Immature natural killer cell (primary cell): ENCODE results near the gene EXD1. TPM values are rescaled to one million over a fixed set of nuclear protein-coding genes. Genes with fewer than 3 reads are reported as not detected.
A peak's percentile ranks its signal among the peaks of the same experiment; 100 is the strongest.
"Not testable (repeated sequence)": the region's sequence is repeated elsewhere in the genome, so short reads cannot be mapped to it uniquely, and the experiment has no call there.

Source experiments
- DNase-seq, 3 donors: peaks; one replicate each; pipeline ENCODE4 v3.0.0; 2022; ENCODE audit warnings: mixed read lengths in 1 of 3
- H3K27ac Mint-ChIP-seq, 6 donors: one replicate each; pipeline ENCODE4 v1.8.0; 2020; ENCODE audit warnings: mixed read lengths in 6 of 6, mild to moderate bottlenecking in 5 of 6, inconsistent platforms in 4 of 6, moderate library complexity in 3 of 6
- H3K27me3 Mint-ChIP-seq, 3 donors: one replicate each; pipeline ENCODE4 v1.8.0; 2020 to 2021; ENCODE audit warnings: low read depth in 3 of 3, mild to moderate bottlenecking in 3 of 3, mixed read lengths in 3 of 3, moderate library complexity in 3 of 3, inconsistent platforms in 1 of 3
- H3K36me3 Mint-ChIP-seq, 3 donors: one replicate each; pipeline ENCODE4 v1.8.0; 2020; ENCODE audit warnings: mixed read lengths in 3 of 3, inconsistent platforms in 2 of 3, mild to moderate bottlenecking in 2 of 3
- H3K4me1 Mint-ChIP-seq, 2 donors: one replicate each; pipeline ENCODE4 v1.8.0; 2020; ENCODE audit warnings: inconsistent platforms in 2 of 2, mild to moderate bottlenecking in 2 of 2, mixed read lengths in 2 of 2, moderate library complexity in 1 of 2
- H3K4me3 Mint-ChIP-seq, 5 donors: one replicate each; pipeline ENCODE4 v1.8.0; 2020; ENCODE audit warnings: mild to moderate bottlenecking in 5 of 5, mixed read lengths in 5 of 5, inconsistent platforms in 3 of 5, moderate library complexity in 3 of 5
- H3K9me3 Mint-ChIP-seq, 6 donors: one replicate each; pipeline ENCODE4 v1.8.0; 2020; ENCODE audit warnings: mild to moderate bottlenecking in 6 of 6, mixed read lengths in 6 of 6, inconsistent platforms in 4 of 6, moderate library complexity in 3 of 6
- polyA plus RNA-seq, 3 donors: library from polyadenylated mRNA; unstranded; fragments of 300-500 nt; fragmentation: Illumina TruSeq; gene quantifications; one replicate each; pipeline ENCODE4 v1.2.3, GENCODE V29; 2021

The EXD1 gene
- polyA plus RNA-seq, 3 donors from 2014 or later, result not detected

DNA sequence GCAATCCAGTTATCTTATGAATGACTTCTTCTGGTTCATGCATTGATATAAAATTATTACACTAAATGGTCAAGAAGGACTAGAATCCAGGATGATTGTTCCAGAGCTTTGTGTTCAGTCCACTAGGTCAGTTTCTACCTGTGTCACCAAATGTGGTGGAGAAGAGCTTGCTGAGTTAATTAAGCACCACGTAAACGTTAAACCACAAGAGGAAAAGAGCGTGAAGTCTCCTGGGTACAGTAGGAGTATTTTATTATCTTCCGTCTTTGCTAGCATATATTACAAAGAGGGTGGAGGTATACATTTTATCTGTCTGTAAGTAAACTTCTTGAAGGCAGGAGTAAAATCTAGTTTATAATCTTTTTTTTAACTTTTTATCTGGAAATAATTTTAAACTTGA is 24.0 kb upstream of the EXD1 start:
- Mint-ChIP-seq H3K36me3 (peaks cover 8 to 37% (median 11%) of the 10 kb centered on the region in 3 donors), H3K4me1 (no peaks in the 10 kb centered on the region), H3K9me3 (no peaks in the 10 kb centered on the region), H3K4me3 (no peak overlapping the region), H3K27me3 (peaks cover 0 to 2% (median 0%) of the 10 kb centered on the region in 3 donors), H3K27ac (no peak overlapping the region)
- no peak for DNase-seq

DNA sequence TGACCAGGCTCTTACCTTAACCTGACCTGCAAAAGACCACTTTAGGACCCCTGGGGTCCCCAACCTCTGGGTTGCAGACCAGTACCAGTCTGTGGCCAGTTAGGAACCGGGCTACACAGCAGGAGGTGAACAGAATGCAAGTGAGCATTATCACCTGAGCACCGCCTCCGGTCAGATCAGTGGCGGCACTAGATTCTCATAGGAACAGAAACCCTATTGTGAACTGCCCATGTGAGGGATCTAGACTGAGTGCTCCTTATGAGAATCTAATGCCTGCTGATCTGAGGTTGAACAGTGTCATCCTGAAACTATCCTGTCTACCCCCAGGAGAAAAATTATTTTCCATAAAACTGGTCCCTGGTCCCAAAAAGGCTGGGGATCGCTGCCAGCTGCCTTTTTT is 20.9 kb upstream of the EXD1 start:
- no peak for DNase-seq
- no peak overlapping the region for H3K27ac Mint-ChIP-seq
- H3K4me3 Mint-ChIP-seq, result no peak overlapping the region
- H3K4me1 Mint-ChIP-seq, result no peaks in the 10 kb centered on the region
- H3K27me3 Mint-ChIP-seq, result peaks cover 0 to 2% (median 0%) of the 10 kb centered on the region in 3 donors
- no peaks in the 10 kb centered on the region for H3K9me3 Mint-ChIP-seq
- peaks cover 8 to 17% (median 10%) of the 10 kb centered on the region in 3 donors for H3K36me3 Mint-ChIP-seq

DNA sequence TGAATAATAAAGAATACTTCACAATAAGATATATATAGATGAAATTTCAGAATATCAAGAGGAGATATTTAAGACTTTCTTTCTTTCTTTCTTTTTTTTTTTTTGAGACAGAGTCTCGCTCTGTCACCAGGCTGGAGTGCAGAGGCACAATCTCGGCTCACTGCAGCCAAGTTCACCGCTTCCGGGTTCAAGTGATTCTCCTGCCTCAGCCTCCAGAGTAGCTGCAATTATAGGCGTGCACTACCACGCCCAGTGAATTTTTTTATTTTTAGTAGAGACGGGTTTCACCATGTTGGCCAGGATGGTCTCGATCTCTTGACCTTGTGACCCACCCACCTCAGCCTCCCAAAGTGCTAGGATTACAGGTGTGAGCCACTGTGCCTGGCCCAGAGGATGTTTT is 20.2 kb upstream of the EXD1 start:
- H3K9me3 Mint-ChIP-seq, DNase-seq, H3K27me3 Mint-ChIP-seq, H3K4me3 Mint-ChIP-seq, H3K4me1 Mint-ChIP-seq, H3K27ac Mint-ChIP-seq: not testable (repeated sequence)
- peaks cover 6 to 21% (median 10%) of the 10 kb centered on the region in 3 donors for H3K36me3 Mint-ChIP-seq

DNA sequence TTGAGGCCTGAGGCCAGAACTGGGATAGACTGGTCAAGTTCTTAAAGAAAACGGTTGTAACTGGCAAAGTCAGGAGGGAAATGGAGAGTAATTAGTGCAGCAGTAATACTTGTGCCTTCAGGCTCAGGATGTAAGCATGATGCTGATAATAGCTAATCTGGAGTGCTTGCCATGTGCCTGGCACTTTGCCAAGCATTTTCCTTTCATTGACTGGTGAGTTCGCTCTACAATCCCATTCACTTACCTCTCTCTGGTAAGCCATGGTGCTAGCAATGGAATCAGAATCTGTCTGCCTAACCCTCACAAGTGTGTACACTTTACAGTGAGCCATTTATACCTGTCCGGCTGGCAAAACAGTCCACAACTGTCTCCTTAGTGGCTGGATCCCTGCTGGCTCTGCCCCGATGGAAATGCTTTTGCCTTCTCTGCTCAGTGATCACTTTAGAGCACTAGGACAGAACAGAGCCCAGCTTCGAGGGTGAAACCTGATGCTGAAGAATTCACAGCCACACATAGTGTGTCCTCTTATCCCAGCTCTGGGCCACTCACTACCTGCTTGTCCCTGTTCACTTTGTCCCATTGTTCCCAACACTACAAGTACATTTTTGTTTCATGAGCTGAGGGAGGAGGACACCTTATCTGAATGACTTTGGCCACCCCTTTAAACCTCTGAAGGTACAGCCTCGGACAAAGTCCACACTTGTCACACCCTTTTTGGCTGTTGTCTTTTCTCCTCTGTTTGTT is 10.8 kb upstream of the EXD1 start:
- peaks cover 4 to 14% (median 4%) of the 10 kb centered on the region in 3 donors for H3K36me3 Mint-ChIP-seq
- H3K27ac Mint-ChIP-seq, result no peak overlapping the region
- peaks cover 0 to 2% of the 10 kb centered on the region in 2 donors for H3K4me1 Mint-ChIP-seq
- H3K27me3 Mint-ChIP-seq, result peaks cover 0 to 2% (median under 1%) of the 10 kb centered on the region in 3 donors
- no peak for DNase-seq
- H3K4me3 Mint-ChIP-seq, result no peak overlapping the region
- H3K9me3 Mint-ChIP-seq, result no peaks in the 10 kb centered on the region

DNA sequence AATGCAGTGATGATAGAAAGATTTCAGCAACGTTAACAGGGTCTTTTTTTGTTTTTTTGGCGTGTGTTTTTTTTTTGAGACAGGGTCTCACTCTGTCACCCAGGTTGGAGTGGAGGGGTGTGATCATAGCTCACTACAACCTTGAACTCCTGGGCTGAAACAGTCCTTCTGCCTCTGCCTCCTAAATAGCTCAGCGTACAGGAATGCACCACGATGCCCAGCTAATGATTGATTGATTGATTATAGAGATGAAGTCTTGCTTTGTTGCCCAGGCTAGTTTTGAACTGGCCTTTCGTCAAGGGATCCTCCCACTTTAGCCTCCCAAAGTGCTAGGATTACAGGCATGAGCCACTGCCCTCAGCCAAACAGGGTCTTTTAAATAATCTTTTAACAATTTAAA is 7.5 kb upstream of the EXD1 start:
- H3K36me3 Mint-ChIP-seq, result peaks cover 0 to 7% (median 4%) of the 10 kb centered on the region in 3 donors
- no peak overlapping the region for H3K27ac Mint-ChIP-seq
- no peak for DNase-seq
- peaks cover 0 to 1% (median 0%) of the 10 kb centered on the region in 3 donors for H3K27me3 Mint-ChIP-seq
- no peak overlapping the region for H3K4me3 Mint-ChIP-seq
- H3K9me3 Mint-ChIP-seq, result no peaks in the 10 kb centered on the region
- H3K4me1 Mint-ChIP-seq, result peaks cover 1 to 4% of the 10 kb centered on the region in 2 donors

DNA sequence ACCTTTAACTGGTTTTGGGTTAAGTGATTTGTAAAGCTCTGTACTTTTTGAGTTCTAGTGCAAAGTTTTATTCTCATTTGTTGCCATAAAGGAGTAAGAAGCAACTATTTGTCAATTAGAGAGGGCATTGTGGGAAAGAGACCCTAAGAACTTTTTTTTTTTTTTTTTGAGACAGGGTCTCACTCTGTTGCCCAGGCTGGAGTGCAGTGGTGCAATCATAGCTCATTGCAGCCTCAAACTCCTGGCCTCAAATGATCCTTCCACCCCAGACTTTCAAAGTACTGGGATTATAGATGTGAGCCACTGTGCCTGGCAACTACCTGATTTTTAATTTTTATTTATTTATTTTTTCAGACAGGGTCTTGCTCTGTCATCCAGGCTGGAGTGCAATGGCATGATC is 5.4 kb upstream of the EXD1 start:
- Mint-ChIP-seq H3K4me1 (peaks cover 21 to 23% of the 10 kb centered on the region in 2 donors), H3K4me3 (no peak overlapping the region), H3K27me3 (peaks cover 3 to 10% (median 8%) of the 10 kb centered on the region in 3 donors), H3K27ac (no peak overlapping the region), H3K9me3 (no peaks in the 10 kb centered on the region), H3K36me3 (peaks cover 0 to 2% (median 0%) of the 10 kb centered on the region in 3 donors)
- no peak for DNase-seq

DNA sequence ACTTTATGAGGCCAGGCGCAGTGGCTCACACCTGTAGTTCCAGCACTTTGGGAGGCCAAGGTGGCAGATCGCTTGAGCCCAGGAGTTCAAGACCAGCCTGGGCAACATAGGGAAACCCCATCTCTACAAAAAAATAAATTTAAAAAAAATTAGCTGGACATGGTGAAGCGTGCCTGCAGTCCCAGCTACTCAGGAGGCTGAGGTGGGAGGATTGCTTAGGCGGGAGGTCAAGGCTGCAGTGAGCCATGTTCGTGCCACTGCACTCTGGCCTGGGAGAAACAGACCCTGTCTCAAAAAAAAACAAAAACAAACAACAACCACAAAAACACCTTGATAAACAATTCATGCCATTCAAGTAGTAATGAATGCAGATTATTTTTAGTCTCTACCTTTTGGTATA is 4.7 kb upstream of the EXD1 start:
- not testable (repeated sequence) for H3K27ac Mint-ChIP-seq, H3K36me3 Mint-ChIP-seq, DNase-seq, H3K9me3 Mint-ChIP-seq, H3K4me3 Mint-ChIP-seq
- Mint-ChIP-seq H3K4me1 (peaks cover 28 to 29% of the 10 kb centered on the region in 2 donors), H3K27me3 (peaks cover 6 to 13% (median 10%) of the 10 kb centered on the region in 3 donors)

DNA sequence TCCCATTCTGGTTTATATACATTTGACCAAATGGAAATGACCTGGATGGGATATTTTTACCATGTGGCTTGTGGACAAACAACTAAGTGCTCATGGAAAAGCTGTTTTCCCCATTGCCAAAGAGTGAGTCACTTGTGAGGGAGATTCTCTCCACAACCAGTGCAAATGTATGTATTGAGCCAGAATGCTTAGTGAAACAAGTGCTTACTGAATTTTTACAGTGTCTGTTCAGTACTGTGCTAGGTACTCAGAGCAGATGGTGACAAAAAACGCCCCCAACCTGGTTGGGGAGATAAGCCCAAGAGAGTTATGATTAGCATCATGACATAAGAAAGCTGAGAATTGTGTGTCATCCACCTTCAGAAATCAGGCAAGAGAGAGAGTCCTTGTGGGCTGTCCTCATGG is 2.8 kb upstream of the EXD1 start:
- peaks cover 0 to 2% (median 0%) of the 10 kb centered on the region in 3 donors for H3K36me3 Mint-ChIP-seq
- H3K9me3 Mint-ChIP-seq, result no peaks in the 10 kb centered on the region
- H3K4me1 Mint-ChIP-seq, result peaks cover 29 to 30% of the 10 kb centered on the region in 2 donors
- no peak overlapping the region for H3K4me3 Mint-ChIP-seq
- no peak for DNase-seq
- peak overlapping the region in 1 of 6 donors; percentile 88 for H3K27ac Mint-ChIP-seq
- H3K27me3 Mint-ChIP-seq, result peaks cover 6 to 13% (median 10%) of the 10 kb centered on the region in 3 donors

DNA sequence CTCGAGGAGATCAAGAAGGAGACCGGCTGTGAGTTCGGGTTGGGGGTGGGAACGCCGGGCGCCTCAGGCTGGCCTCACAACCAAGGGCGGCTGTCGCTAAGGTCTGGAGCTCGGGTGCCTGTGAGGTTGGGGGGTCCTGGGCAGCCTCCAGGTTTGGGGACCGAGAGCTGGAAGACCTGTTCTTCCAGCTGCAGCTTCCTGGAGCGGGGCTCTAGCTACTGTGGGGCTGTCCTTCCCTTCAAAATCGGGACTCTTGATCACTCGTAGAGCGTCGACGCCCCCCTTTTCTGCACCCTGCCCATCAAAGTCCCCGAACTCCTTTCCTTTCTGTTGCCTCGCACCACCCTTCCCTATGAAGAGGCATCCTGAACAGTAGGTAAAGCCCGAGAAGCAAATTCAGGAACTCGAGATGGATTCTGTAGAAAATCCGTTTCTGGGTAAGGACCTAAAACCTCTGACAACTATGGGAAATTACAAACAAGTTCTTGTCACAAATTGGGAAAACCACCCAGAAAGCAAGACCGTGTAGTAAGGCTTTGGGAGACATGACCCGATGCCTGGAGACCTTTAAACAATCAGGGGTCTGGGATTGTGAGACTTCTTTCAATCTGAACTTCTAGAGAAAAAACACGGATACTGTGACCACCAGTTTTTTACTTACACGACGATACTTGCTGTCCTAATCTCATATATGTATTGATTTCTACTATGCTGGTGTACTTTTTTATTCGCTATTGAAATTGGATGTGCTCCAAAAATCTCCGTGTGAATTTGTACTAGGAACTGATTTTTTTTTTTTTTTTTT is 1.1 kb upstream of the EXD1 start:
- Mint-ChIP-seq H3K36me3 (peaks cover 0 to 2% (median 0%) of the 10 kb centered on the region in 3 donors), H3K4me3 (peak overlapping the region; percentile 86 to 92 (median 92)), H3K27me3 (peaks cover 6 to 13% (median 10%) of the 10 kb centered on the region in 3 donors), H3K4me1 (peaks cover 27 to 30% of the 10 kb centered on the region in 2 donors), H3K27ac (peak overlapping the region; percentile 82 to 94 (median 91)), H3K9me3 (no peaks in the 10 kb centered on the region)
- DNase-seq, result no peak

DNA sequence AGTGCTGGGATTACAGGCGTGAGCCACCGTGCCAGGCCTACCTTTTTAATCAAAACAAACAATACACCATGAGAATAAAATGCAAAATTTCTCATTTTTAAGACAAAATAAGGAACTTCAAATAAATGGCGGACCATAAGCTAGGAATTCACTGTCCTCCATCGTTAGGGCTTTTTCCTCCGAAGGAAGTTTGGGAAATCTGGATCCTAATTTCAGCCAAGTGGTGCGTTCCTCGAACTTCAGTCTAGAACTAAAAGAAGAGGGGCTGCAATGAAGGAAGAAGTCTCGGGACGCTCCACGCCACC is 260 bp downstream of the EXD1 start:
- Mint-ChIP-seq H3K27me3 (peaks cover 6 to 12% (median 10%) of the 10 kb centered on the region in 3 donors), H3K4me3 (peak overlapping the region; percentile 86 to 92 (median 92)), H3K4me1 (peaks cover 27 to 30% of the 10 kb centered on the region in 2 donors), H3K27ac (peak overlapping the region in 5 of 6 donors; percentile 88 to 94 (median 93)), H3K36me3 (peaks cover 0 to 2% (median 0%) of the 10 kb centered on the region in 3 donors), H3K9me3 (no peaks in the 10 kb centered on the region)
- no peak for DNase-seq

DNA sequence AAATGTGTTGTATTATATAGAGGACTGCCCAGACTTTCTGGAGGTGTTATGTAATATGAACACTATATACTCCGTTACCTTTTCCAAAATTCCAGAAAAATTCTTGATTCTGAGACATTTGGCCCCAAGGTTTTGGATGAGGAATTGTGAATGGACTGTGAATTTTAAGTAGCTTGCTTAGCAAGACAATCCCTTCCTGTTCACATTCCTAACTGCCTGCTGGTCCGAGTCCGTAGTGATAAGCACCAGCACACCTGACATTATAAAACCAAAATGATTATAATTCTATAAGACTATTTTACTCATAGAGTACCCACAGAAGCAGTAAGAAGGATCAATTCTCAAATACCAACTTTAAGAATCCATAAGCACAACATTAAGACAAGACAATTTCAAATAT is 11.2 kb downstream of the EXD1 start:
- Mint-ChIP-seq H3K36me3 (no peaks in the 10 kb centered on the region), H3K9me3 (no peaks in the 10 kb centered on the region), H3K4me3 (no peak overlapping the region), H3K4me1 (no peaks in the 10 kb centered on the region), H3K27ac (no peak overlapping the region), H3K27me3 (peaks cover 5 to 10% (median 9%) of the 10 kb centered on the region in 3 donors)
- no peak for DNase-seq

DNA sequence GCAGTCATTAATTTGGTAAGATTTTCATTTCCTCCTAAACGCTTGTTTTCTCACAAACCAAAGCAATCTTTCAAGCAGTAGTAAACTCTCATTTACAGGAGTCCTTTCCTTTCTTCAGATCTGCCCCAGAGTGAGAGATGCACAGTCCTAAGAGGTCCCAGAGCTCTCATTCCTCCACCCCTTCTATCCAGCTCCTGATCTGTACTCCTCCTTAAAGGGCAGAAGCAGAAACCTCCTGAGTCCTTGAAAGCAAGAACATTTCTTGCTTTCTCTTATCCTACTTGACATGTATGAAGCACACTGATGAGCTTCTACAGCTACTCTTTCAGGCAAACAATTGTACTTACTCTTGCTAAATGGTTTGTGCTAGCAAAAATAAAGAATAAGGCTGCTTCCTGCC is 11.7 kb downstream of the EXD1 start:
- Mint-ChIP-seq H3K27me3 (peaks cover 5 to 10% (median 9%) of the 10 kb centered on the region in 3 donors), H3K4me3 (no peak overlapping the region), H3K4me1 (no peaks in the 10 kb centered on the region), H3K27ac (no peak overlapping the region), H3K36me3 (no peaks in the 10 kb centered on the region), H3K9me3 (no peaks in the 10 kb centered on the region)
- no peak for DNase-seq

DNA sequence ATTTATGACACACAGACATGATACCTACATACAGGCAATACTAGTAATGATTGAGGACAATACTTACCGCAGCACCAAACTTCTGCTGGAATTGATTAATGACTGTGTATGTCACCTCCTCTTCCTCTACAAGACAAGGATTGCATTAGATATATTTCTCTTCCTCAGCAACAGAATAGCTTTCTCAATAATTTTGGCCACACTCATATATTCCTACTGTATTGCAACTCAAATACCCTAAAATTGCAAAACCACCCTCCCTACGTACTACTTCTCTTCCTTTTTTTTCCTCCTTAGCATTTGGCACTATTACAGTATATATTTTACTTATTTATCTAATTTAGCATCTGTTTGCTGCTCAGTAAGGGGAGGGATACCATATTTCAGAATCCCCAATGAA is 14.8 kb downstream of the EXD1 start:
- Mint-ChIP-seq H3K27ac (no peak overlapping the region), H3K27me3 (peaks cover 4 to 8% (median 6%) of the 10 kb centered on the region in 3 donors), H3K9me3 (no peaks in the 10 kb centered on the region)

More for the DNA sequence above, 14.8 kb downstream of the EXD1 start:
- Mint-ChIP-seq H3K4me3 (no peak overlapping the region), H3K36me3 (no peaks in the 10 kb centered on the region), H3K4me1 (no peaks in the 10 kb centered on the region)
- DNase-seq, result no peak
